ENCODE data around the gene PRPF38B.

PRPF38B gene

DNA sequence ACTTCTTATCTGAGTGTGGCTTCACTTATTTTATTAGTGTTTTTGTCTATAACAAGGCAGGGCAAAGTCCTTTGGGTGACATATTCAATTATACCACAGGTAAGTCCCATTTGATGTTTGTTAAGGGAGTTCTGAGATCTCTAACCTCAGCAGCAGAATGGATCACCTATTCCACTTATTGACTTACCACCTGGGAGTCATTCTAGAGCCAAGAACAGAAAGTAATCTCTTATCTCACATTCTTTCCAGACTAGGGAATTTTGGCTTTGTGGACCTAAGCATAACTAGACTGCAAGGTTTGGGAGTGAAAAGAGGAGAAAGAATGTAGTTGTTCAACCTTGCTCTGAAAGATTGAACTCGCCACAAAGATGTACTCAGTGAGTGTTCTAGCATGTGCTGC, 33.8 kb downstream of the PRPF38B start:
- ChIA-PET CTCF (no interaction called here), POLR2A (no interaction called here)
- DNase-seq (ENCODE audit: extremely low spot score) = no peak
- no peak for TF ChIP-seq L3MBTL2 (conservative IDR thresholded peaks at IDR 0.05)
- no peak for TF ChIP-seq HDGF (IDR thresholded peaks at IDR 0.05; ENCODE audit: borderline replicate concordance)
- no peak for TF ChIP-seq BHLHE40 (IDR thresholded peaks at IDR 0.05; ENCODE audit: borderline replicate concordance)
- TF ChIP-seq FOXK2 (IDR thresholded peaks at IDR 0.05) = no peak
- TF ChIP-seq TARDBP (IDR thresholded peaks at IDR 0.05) = no peak
- no peak for TF ChIP-seq ARNT (IDR thresholded peaks at IDR 0.05)
- TF ChIP-seq CTBP1 (IDR thresholded peaks at IDR 0.05; ENCODE audit: borderline replicate concordance) = no peak
- no peak for TF ChIP-seq FOXA1 (IDR thresholded peaks at IDR 0.05)
- TF ChIP-seq ELF4 (IDR thresholded peaks at IDR 0.05) = no peak
- no peak for TF ChIP-seq ZNF384 (IDR thresholded peaks at IDR 0.05)
- TF ChIP-seq, protein P1, sequence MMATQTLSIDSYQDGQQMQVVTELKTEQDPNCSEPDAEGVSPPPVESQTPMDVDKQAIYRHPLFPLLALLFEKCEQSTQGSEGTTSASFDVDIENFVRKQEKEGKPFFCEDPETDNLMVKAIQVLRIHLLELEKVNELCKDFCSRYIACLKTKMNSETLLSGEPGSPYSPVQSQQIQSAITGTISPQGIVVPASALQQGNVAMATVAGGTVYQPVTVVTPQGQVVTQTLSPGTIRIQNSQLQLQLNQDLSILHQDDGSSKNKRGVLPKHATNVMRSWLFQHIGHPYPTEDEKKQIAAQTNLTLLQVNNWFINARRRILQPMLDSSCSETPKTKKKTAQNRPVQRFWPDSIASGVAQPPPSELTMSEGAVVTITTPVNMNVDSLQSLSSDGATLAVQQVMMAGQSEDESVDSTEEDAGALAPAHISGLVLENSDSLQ (IDR thresholded peaks at IDR 0.05) = no peak
- TF ChIP-seq SP1 (IDR thresholded peaks at IDR 0.05) = no peak

DNA sequence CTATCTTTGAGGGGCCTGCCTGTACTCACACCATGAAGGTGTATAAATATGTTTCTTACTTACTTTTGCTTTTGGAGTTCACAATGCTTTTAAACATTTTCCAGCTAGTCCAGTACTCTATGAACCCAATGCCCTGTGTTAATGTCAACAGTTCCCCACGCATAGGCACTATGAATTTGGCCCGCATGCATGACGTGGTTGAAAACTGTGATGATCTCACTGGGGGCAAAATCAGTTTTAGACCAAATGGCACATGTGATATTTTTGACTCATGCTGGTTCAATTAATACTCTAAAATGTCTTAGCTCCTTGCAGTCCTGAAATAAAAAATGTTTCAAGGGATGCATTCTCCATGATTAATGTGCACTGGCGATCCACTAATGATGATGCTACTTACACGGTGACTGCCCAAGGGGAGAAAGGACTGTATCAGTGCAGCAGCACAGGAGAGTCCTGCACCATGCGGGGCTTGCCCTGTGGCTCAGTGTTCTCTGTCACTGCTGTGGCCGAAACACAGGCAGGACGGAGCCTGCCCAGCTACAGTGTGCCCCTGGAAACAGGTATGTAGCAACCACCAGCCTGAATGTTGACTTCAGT, 36.3 kb downstream of the PRPF38B start:
- TF ChIP-seq FOXK2 (IDR thresholded peaks at IDR 0.05) = no peak
- TF ChIP-seq SP1 (IDR thresholded peaks at IDR 0.05) = no peak
- TF ChIP-seq CTBP1 (IDR thresholded peaks at IDR 0.05; ENCODE audit: borderline replicate concordance) = no peak
- CTCF ChIA-PET = no interaction called here
- POLR2A ChIA-PET = no interaction called here
- no peak for DNase-seq (ENCODE audit: extremely low spot score)

DNA sequence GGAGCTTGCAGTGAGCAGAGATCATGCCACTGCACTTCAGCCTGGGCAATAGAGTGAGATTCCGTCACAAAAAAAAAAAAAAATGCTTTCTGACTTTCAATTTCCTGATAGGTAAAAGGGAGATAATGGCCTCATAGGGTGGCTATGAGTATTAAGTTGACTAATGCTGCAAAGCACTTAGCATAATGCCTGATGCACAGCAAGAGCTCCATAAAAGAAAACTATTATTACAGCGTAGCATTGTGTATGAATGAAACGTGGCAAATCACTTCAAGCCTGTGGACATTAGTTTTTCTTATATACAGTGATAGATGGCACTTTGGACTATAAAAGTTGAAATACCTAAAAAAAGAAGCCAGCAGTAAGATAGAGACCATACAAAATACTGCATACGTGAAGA, 37.4 kb downstream of the PRPF38B start:
- ChIA-PET CTCF (interaction anchor here (0.7 kb wide), 1 partner anchor 20 kb away, joined by 3 read pairs; no protein-coding TSS in a partner anchor), POLR2A (no interaction called here)
- no peak for DNase-seq (ENCODE audit: extremely low spot score)
- TF ChIP-seq L3MBTL2 (conservative IDR thresholded peaks at IDR 0.05) (no peak), FOXA1 (IDR thresholded peaks at IDR 0.05) (no peak), ARNT (IDR thresholded peaks at IDR 0.05) (no peak)
- TF ChIP-seq, protein P1 (IDR thresholded peaks at IDR 0.05) = no peak

DNA sequence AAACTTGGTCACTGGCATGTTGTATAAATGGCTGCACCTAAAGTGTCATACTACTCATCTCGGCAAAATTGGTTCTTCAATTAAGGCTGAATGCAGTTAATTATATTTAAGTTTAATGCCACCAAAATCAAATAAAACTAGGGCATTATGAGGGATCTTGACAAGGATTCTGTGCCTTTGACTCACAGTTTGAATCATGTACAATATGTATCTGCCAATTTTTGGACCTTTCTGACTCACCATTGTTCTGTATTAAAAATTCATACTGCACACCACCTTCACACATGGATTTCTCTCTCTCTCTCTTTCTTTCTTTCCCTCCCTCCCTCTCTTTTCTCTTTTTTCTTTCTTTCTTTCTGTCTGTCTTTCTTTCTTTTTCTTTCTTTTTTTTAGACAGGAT, 40.3 kb downstream of the PRPF38B start:
- CTCF ChIA-PET = interaction anchor here (0.7 kb wide), 1 partner anchor 9 kb away, joined by 3 read pairs; no protein-coding TSS in a partner anchor
- no peak for TF ChIP-seq HDGF (IDR thresholded peaks at IDR 0.05; ENCODE audit: borderline replicate concordance)
- POLR2A ChIA-PET = interaction anchor here (0.7 kb wide), 1 partner anchor 339 kb away, joined by 3 read pairs; no protein-coding TSS in a partner anchor
- no peak for DNase-seq (ENCODE audit: extremely low spot score)

DNA sequence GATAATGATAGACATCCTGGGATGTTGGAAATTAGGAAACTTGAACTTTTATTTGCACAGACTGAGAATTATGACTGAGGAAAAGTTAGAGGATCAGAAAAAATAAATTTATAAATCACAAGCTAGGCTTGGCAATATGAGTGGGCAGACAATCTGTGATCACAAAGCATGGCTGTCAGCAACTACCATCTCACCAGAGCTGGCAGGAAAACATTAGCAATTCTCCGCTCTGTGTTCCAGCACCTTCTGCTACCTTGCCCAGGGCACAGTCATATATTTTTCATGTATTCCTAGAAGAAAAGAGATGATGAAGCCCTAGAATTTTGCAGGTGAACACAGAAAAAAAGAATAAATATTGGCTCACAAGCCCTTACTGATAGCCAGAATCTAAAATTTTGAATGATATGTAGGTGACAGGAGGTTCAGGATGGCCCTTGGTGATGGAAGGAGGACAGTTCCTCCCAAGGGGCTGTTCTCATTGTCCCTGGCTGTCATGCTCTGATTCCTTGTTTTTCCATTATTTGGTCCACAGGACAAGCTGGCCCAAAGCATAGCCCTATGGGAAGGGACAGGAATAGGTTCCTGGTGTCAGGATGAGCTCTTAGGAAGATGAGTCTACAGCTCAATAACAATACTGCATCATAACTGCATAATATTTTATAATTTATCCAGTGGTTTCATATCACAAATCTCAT, 42.2 kb downstream of the PRPF38B start:
- ChIA-PET POLR2A (no interaction called here), CTCF (interaction anchor here (0.7 kb wide), 1 partner anchor 96 kb away, joined by 4 read pairs; no protein-coding TSS in a partner anchor)
- TF ChIP-seq ARNT (IDR thresholded peaks at IDR 0.05) (no peak), L3MBTL2 (conservative IDR thresholded peaks at IDR 0.05) (no peak), NFRKB (IDR thresholded peaks at IDR 0.05) (no peak), ZNF384 (IDR thresholded peaks at IDR 0.05) (no peak), FOXK2 (IDR thresholded peaks at IDR 0.05) (no peak), LEF1 (IDR thresholded peaks at IDR 0.05; ENCODE audit: borderline replicate concordance) (no peak), ELF4 (IDR thresholded peaks at IDR 0.05) (no peak), HDGF (IDR thresholded peaks at IDR 0.05; ENCODE audit: borderline replicate concordance) (no peak)
- TF ChIP-seq, protein P1 (IDR thresholded peaks at IDR 0.05) = no peak
- no peak for DNase-seq (ENCODE audit: extremely low spot score)

DNA sequence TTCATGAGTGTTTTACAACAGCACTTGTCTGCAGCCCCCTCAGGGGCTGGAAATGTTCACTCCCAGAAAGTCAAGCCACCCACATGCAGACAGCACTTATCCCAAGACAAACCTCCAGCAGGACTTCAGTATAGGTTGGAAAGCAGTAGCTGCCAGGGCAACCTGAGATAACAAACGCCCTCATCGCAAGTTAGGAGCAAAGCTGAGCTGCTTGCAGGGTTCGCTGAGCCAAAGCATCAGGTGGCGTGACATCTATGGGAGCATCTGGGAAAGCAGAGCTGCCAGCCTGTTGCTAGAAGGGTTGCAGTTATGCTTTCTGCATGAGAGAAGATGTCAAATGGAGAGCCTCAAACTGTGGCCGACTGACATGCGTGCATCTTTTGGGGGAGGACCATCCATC, 50.1 kb downstream of the PRPF38B start:
- ChIA-PET POLR2A (no interaction called here), CTCF (no interaction called here)
- DNase-seq (ENCODE audit: extremely low spot score) = no peak
- TF ChIP-seq, protein P1 (IDR thresholded peaks at IDR 0.05) = no peak
- TF ChIP-seq SP1 (IDR thresholded peaks at IDR 0.05) (no peak), HDGF (IDR thresholded peaks at IDR 0.05; ENCODE audit: borderline replicate concordance) (no peak), NFRKB (IDR thresholded peaks at IDR 0.05) (no peak)

DNA sequence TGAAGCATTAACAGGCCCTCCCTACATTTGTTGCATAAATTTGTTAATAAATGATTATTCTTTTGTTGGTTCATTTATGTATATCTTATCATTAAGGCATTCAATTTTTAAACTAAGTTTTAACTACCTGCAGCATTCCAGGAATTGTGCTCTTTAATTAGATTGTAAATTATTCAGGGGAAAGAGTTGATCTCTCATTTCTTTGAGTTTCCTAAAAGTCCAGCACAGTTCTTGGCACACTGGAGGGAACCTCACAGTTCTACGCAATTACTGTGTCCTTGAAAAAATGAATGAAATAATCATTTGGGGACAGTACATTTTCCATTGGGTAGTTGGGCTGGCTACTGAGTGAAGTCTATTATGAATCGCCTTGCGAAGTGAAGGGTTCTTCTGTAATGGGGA, 53.9 kb downstream of the PRPF38B start:
- ChIA-PET POLR2A (interaction anchor here (2.3 kb wide), 1 partner anchor 54 kb away, joined by 13 read pairs; the partner anchor contains the start of gene PRPF38B), CTCF (no interaction called here)
- TF ChIP-seq FOXA1 (IDR thresholded peaks at IDR 0.05) (no peak), SP1 (IDR thresholded peaks at IDR 0.05) (no peak), NFRKB (IDR thresholded peaks at IDR 0.05) (no peak), CTBP1 (IDR thresholded peaks at IDR 0.05; ENCODE audit: borderline replicate concordance) (no peak), HDGF (IDR thresholded peaks at IDR 0.05; ENCODE audit: borderline replicate concordance) (no peak), FOXM1 (IDR thresholded peaks at IDR 0.05; ENCODE audit: borderline replicate concordance) (no peak), TARDBP (IDR thresholded peaks at IDR 0.05) (no peak), FOXK2 (IDR thresholded peaks at IDR 0.05) (no peak), ELF4 (IDR thresholded peaks at IDR 0.05) (no peak)
- DNase-seq (ENCODE audit: extremely low spot score) = no peak

Data from HEK293T (cell line).